Fibroblast of skin of back (primary cell): ENCODE results near the gene GFRAL.

ENCODE experiments used
- DNase-seq: peaks from one replicate; pipeline ENCODE4 v3.0.0-alpha.2; 2013

The GFRAL gene

GRCh38 chr6:55433446-55434130, 106.3 kb downstream of the GFRAL start:
- DNase-seq, result peak; percentile 77

- DNase-seq, result no peak
These were observed 109.9 kb downstream of the GFRAL start for GRCh38 chr6:55437141-55437540.

GRCh38 chr6:55438203-55438602, 110.9 kb downstream of the GFRAL start:
- DNase-seq, result no peak

GRCh38 chr6:55443238-55444134, 116.2 kb downstream of the GFRAL start:
- DNase-seq, result no peak

GRCh38 chr6:55445648-55446204, 118.5 kb downstream of the GFRAL start:
- peak; percentile 28 for DNase-seq

- DNase-seq, result no peak
These were observed 120.6 kb downstream of the GFRAL start for GRCh38 chr6:55447891-55448290.

GRCh38 chr6:55448451-55448850, 121.2 kb downstream of the GFRAL start:
- DNase-seq, result peak; percentile 65

- no peak for DNase-seq
These were observed 122.0 kb downstream of the GFRAL start for GRCh38 chr6:55449225-55449624.

GRCh38 chr6:55450005-55450404, 122.7 kb downstream of the GFRAL start:
- peak; percentile 37 for DNase-seq
